H1 (cell line): ENCODE results near the gene PRKCSH. TPM values are rescaled to one million over a fixed set of nuclear protein-coding genes. Genes with fewer than 3 reads are reported as not detected.

Experiments used
- CTCF ChIA-PET: fragments of 300-600 bp; sonication (Branson Sonifier 250); formaldehyde crosslinking; loops from one replicate; lab custom pipeline; 2021; ENCODE audit not compliant: partially characterized antibody; lab: Charles Lee
- POLR2A ChIA-PET: fragments of 300-600 bp; sonication (Branson Sonifier 250); formaldehyde crosslinking; loops from one replicate; lab custom pipeline; 2021; ENCODE audit warnings: inconsistent platforms; ENCODE audit not compliant: partially characterized antibody; lab: Charles Lee
- DNase-seq, 2 experiments: peaks; one replicate each; pipeline versions ENCODE4 v3.0.0 to v3.0.0-alpha.2; 2010 to 2022; ENCODE audit warnings: low spot score in 2 of 2, low read depth in 1 of 2, mixed read lengths in 1 of 2
- FAIRE-seq: peaks from 2 replicates; lab custom pipeline; 2011; peaks lifted over from hg19 to GRCh38; lab: Jason Lieb, UNC
- H2AFZ ChIP-seq: 2 replicates; pipeline ENCODE4 v1.8.1; 2012; ENCODE audit warnings: low read length, inconsistent platforms
- H2AK5ac ChIP-seq: 2 replicates; pipeline ENCODE4 v1.6.1; 2013; ENCODE audit warnings: low read depth, low read length
- H2BK120ac ChIP-seq: replicated peaks from 2 replicates; pipeline ENCODE3; 2013; ENCODE audit warnings: low read depth, low read length, inconsistent platforms
- H2BK12ac ChIP-seq: 2 replicates; pipeline ENCODE4 v1.6.1; 2013; ENCODE audit warnings: low read depth, low read length
- H2BK15ac ChIP-seq: 2 replicates; pipeline ENCODE4 v1.6.1; 2013; ENCODE audit warnings: low read length
- H2BK20ac ChIP-seq: 2 replicates; pipeline ENCODE4 v1.6.1; 2013; ENCODE audit warnings: low read length
- H2BK5ac ChIP-seq: 2 replicates; pipeline ENCODE4 v1.6.1; 2013; ENCODE audit warnings: low read depth, low read length
- H3K14ac ChIP-seq: 2 replicates; pipeline ENCODE4 v1.6.1; 2013; ENCODE audit warnings: inconsistent platforms; ENCODE audit not compliant: insufficient read length
- H3K18ac ChIP-seq: 2 replicates; pipeline ENCODE4 v1.6.1; 2013; ENCODE audit warnings: low read length; ENCODE audit errors: extremely low read depth
- H3K23ac ChIP-seq: 2 replicates; pipeline ENCODE4 v1.6.1; 2013; ENCODE audit warnings: inconsistent platforms; ENCODE audit not compliant: insufficient read length
- H3K23me2 ChIP-seq: 2 replicates; pipeline ENCODE4 v1.6.1; 2013; ENCODE audit warnings: low read depth, low read length
- H3K27ac ChIP-seq: 2 replicates; pipeline ENCODE4 v1.6.1; 2011; ENCODE audit warnings: low read depth, low read length, inconsistent platforms
- H3K27me3 ChIP-seq, 4 experiments: replicated peaks in 1 of 4; 1 replicate in 1 of 4; 2 replicates in 3 of 4; pipeline versions ENCODE4 v1.6.1 to v1.8.1; 2011 to 2013; ENCODE audit warnings: low read length in 3 of 4, mild to moderate bottlenecking in 3 of 4, inconsistent platforms in 2 of 4, mixed read lengths in 2 of 4, moderate library complexity in 1 of 4; ENCODE audit not compliant: control insufficient read depth in 3 of 4, insufficient read depth in 3 of 4; ENCODE audit errors: extremely low read depth in 1 of 4
- H3K36me3 ChIP-seq, 4 experiments: 2 replicates each; pipeline versions ENCODE4 v1.6.1 to v1.8.1; 2011 to 2013; ENCODE audit warnings: mild to moderate bottlenecking in 4 of 4, low read length in 3 of 4, moderate library complexity in 2 of 4, control low read depth in 1 of 4, inconsistent platforms in 1 of 4; ENCODE audit not compliant: insufficient read depth in 4 of 4, control insufficient read depth in 2 of 4
- H3K4ac ChIP-seq: replicated peaks from 2 replicates; pipeline ENCODE3; 2013; ENCODE audit warnings: low read length, low read depth, mixed read lengths, inconsistent platforms; ENCODE audit not compliant: insufficient read length
- H3K4me1 ChIP-seq, 4 experiments: replicated peaks in 1 of 4; 1 replicate in 1 of 4; 2 replicates in 3 of 4; pipeline versions ENCODE4 v1.6.1 to v1.8.1; 2011 to 2013; ENCODE audit warnings: low read length in 3 of 4, inconsistent platforms in 2 of 4, mixed read lengths in 1 of 4; ENCODE audit not compliant: insufficient read depth in 4 of 4, control insufficient read depth in 3 of 4
- H3K4me2 ChIP-seq, 2 experiments: 2 replicates each; pipeline versions ENCODE4 v1.6.1 to v1.8.1; 2011 to 2013; ENCODE audit warnings: low read depth in 2 of 2, low read length in 2 of 2, control low read depth in 1 of 2, inconsistent platforms in 1 of 2, mild to moderate bottlenecking in 1 of 2; ENCODE audit not compliant: insufficient read depth in 1 of 2
- H3K4me3 ChIP-seq, 4 experiments: fragments of 200-600, 300-600 bp in 1 of 4; sonication (generic), shearing (Covaris generic), sonication (Bioruptor Twin) in 1 of 4; 2 replicates each; pipeline versions ENCODE4 v1.5.1 to v1.8.1; 2011 to 2016; ENCODE audit warnings: low read length in 4 of 4, low read depth in 3 of 4, control low read depth in 2 of 4, inconsistent platforms in 2 of 4, mild to moderate bottlenecking in 2 of 4, mixed read lengths in 1 of 4, moderate library complexity in 1 of 4; ENCODE audit not compliant: insufficient read depth in 2 of 4; ENCODE audit errors: extremely low read depth in 1 of 4
- H3K56ac ChIP-seq: replicated peaks from 2 replicates; pipeline ENCODE3; 2013; ENCODE audit warnings: low read depth, mild to moderate bottlenecking, mixed read lengths, low read length, inconsistent platforms; ENCODE audit not compliant: insufficient read length
- H3K79me1 ChIP-seq: 2 replicates; pipeline ENCODE4 v1.6.1; 2013; ENCODE audit warnings: low read depth, low read length, control low read depth
- H3K79me2 ChIP-seq, 2 experiments: 2 replicates each; pipeline versions ENCODE4 v1.6.1 to v1.8.1; 2012 to 2013; ENCODE audit warnings: low read length in 2 of 2, mild to moderate bottlenecking in 2 of 2, inconsistent platforms in 1 of 2; ENCODE audit not compliant: insufficient read depth in 2 of 2, control insufficient read depth in 1 of 2
- H3K9ac ChIP-seq, 4 experiments: replicated peaks in 1 of 4; 1 replicate in 1 of 4; 2 replicates in 3 of 4; pipeline versions ENCODE4 v1.6.1 to v1.8.1; 2011 to 2013; ENCODE audit warnings: low read depth in 3 of 4, low read length in 3 of 4, control low read depth in 2 of 4, mild to moderate bottlenecking in 2 of 4, moderate library complexity in 2 of 4, inconsistent platforms in 1 of 4; ENCODE audit errors: extremely low read depth in 1 of 4
- H3K9me3 ChIP-seq, 2 experiments: 2 replicates each; pipeline versions ENCODE4 v1.6.1 to v1.8.1; 2012 to 2013; ENCODE audit warnings: mild to moderate bottlenecking in 2 of 2, moderate library complexity in 2 of 2, control low read depth in 1 of 2, inconsistent platforms in 1 of 2, low read depth in 1 of 2, low read length in 1 of 2, mixed read lengths in 1 of 2; ENCODE audit not compliant: insufficient read depth in 2 of 2
- H4K20me1 ChIP-seq, 2 experiments: replicated peaks in 1 of 2; 2 replicates each; pipeline versions ENCODE3 to v1.8.1; 2011 to 2013; ENCODE audit warnings: inconsistent platforms in 2 of 2, low read length in 2 of 2, mild to moderate bottlenecking in 1 of 2; ENCODE audit not compliant: insufficient read depth in 2 of 2, control insufficient read depth in 1 of 2
- H4K5ac ChIP-seq: 2 replicates; pipeline ENCODE4 v1.6.1; 2013; ENCODE audit warnings: low read length, low read depth, mixed read lengths, inconsistent platforms; ENCODE audit not compliant: insufficient read length
- H4K8ac ChIP-seq: 2 replicates; pipeline ENCODE4 v1.8.0; 2013; ENCODE audit warnings: mild to moderate bottlenecking, moderate library complexity, low read length, inconsistent platforms; ENCODE audit not compliant: insufficient read depth; ENCODE audit errors: extremely low read depth
- H4K91ac ChIP-seq: replicated peaks from 2 replicates; pipeline ENCODE3; 2013; ENCODE audit warnings: low read length, mixed read lengths, inconsistent platforms; ENCODE audit not compliant: insufficient read length
- BCL11A ChIP-seq, 2 experiments: IDR thresholded peaks; one replicate each; pipeline ENCODE4 v1.6.1; 2011; ENCODE audit warnings: low read depth in 2 of 2, low read length in 2 of 2, mild to moderate bottlenecking in 2 of 2
- POU5F1 ChIP-seq: IDR thresholded peaks from 2 replicates; pipeline ENCODE4 v1.6.1; 2011; ENCODE audit warnings: low read depth, mild to moderate bottlenecking, low read length, moderate library complexity
- SP1 ChIP-seq: IDR thresholded peaks from 2 replicates; pipeline ENCODE4 v1.6.1; 2011; ENCODE audit warnings: low read depth, low read length
- TCF12 ChIP-seq: IDR thresholded peaks from 2 replicates; pipeline ENCODE4 v1.6.1; 2011; ENCODE audit warnings: low read depth, mild to moderate bottlenecking, low read length
- WGBS, 2 experiments: shearing (Covaris generic) in 1 of 2; methylation state at CpG; one replicate each; pipeline versions ENCODE4 v1.1.6 to v1.1.7; 2013 to 2015; ENCODE audit warnings: low lambda C conversion rate in 2 of 2, mixed read lengths in 2 of 2, inconsistent platforms in 1 of 2, low coverage in 1 of 2, missing lambda C conversion rate in 1 of 2; ENCODE audit not compliant: insufficient replicate concordance in 2 of 2, insufficient coverage in 1 of 2, insufficient read length in 1 of 2; ENCODE audit errors: extremely low coverage in 1 of 2, missing lambda C conversion rate in 1 of 2; 5-methylcytosine and 5-hydroxymethylcytosine counted together
- polyA plus RNA-seq, 7 experiments: library from polyadenylated mRNA; depleted of rRNA in 3 of 7; stranded (reverse) in 5 of 7; unstranded in 2 of 7; fragments of >200 nt in 5 of 7; fragments of 200-250 nt in 2 of 7; gene quantifications; 1 replicate in 5 of 7; 2 replicates in 1 of 7; 4 replicates in 1 of 7; pipeline versions ENCODE4 v1.2.1 to v1.2.3, GENCODE V29; 2011 to 2013; ENCODE audit warnings: missing spikeins in 2 of 7, mixed read lengths in 2 of 7
- total RNA-seq: library from RNA; stranded (reverse); fragmentation: NEBNext Ultra II Directional; extraction: Animal tissue kit (Norgen Biotek cat#: 25700); gene quantifications from 2 replicates; pipeline ENCODE4 v1.2.1, GENCODE V29; 2021

The PRKCSH gene
- total and polyA plus RNA-seq, 2 of the 8 experiments (the other 6 are each of a cell fraction or from before 2014, with no cell fraction given), result 97.2 to 337 TPM

GRCh38 chr19:11465600-11465999 is 30.2 kb downstream of the PRKCSH start:
- Histone ChIP-seq H2BK120ac (no peak overlapping the region), H3K4me1 (peaks cover 4 to 15% (median 10%) of the 10 kb centered on the region in 4 experiments; a peak in 6 of 7 replicates), H2AFZ (no peak overlapping the region), H3K79me1 (peaks cover 4% of the 10 kb centered on the region; the same call in 1 of the 2 replicates), H3K4me3 (peak overlapping the region in 1 of 4 experiments; percentile 34; a peak in 1 of 8 replicates), H3K56ac (no peak overlapping the region), H4K20me1 (peaks cover 0 to 9% of the 10 kb centered on the region in 2 experiments), H3K14ac (no peak overlapping the region), H2BK20ac (no peak overlapping the region), H3K18ac (no peak overlapping the region; the same call in none of the 2 replicates), H3K27ac (no peak overlapping the region), H2BK15ac (no peak overlapping the region), H3K79me2 (no peaks in the 10 kb centered on the region), H4K8ac (peak overlapping the region; percentile 69; the same call in 1 of the 2 replicates), H3K4me2 (peak overlapping the region; percentile 42 to 52), H2AK5ac (no peak overlapping the region), H3K27me3 (no peaks in the 10 kb centered on the region), H3K23me2 (peaks cover 9% of the 10 kb centered on the region; the same call in 1 of the 2 replicates), H2BK5ac (peak overlapping the region; percentile 40; the same call in 1 of the 2 replicates), H3K9me3 (no peaks in the 10 kb centered on the region), H3K36me3 (no peaks in the 10 kb centered on the region), H3K23ac (no peak overlapping the region), H4K5ac (peak overlapping the region; percentile 25), H3K9ac (no peak overlapping the region), H3K4ac (no peak overlapping the region), H2BK12ac (peak overlapping the region; percentile 44; the same call in 1 of the 2 replicates), H4K91ac (peak overlapping the region; percentile 25)
- POLR2A ChIA-PET, result no interaction called here
- WGBS, 2 experiments, result 88% methylated on average over 5 of the region's 8 CpGs; no CpG with 5 or more reads in 1 of the 2 experiments
- DNase-seq (no peak), FAIRE-seq (no peak)
- CTCF ChIA-PET, result no interaction called here
- TF ChIP-seq SP1 (peak; percentile 42; the same call in 1 of the 2 replicates), BCL11A (IDR thresholded peaks at IDR 0.05; ENCODE audit: low read depth in 2 of 2, low read length in 2 of 2) (no peak), POU5F1 (0 out of 2 replicates have a peak, but pooled peaks have one; percentile 69), TCF12 (peak; percentile 81; the same call in 1 of the 2 replicates)
